Transverse colon (tissue), 4 donors: ENCODE results near the gene GGACT. TPM values are rescaled to one million over a fixed set of nuclear protein-coding genes. Genes with fewer than 3 reads are reported as not detected.

Experiments
- DNase-seq: peaks from one replicate; pipeline ENCODE4 v3.0.0-alpha.2; 2019
- H3K27ac ChIP-seq, 4 donors: fragments of 200-600 bp; sonication (generic); 2 replicates each; pipeline ENCODE4 v1.5.1; 2016 to 2018; ENCODE audit warnings: inconsistent platforms in 4 of 4
- H3K27me3 ChIP-seq: fragments of 200-600 bp; sonication (generic); 2 replicates; pipeline ENCODE4 v1.5.1; 2017; ENCODE audit warnings: inconsistent platforms
- H3K36me3 ChIP-seq, 4 donors: fragments of 200-600 bp; sonication (generic); 2 replicates each; pipeline ENCODE4 v1.5.1; 2017 to 2019; ENCODE audit warnings: inconsistent platforms in 4 of 4
- H3K4me1 ChIP-seq, 4 donors: fragments of 200-600 bp; sonication (generic); 2 replicates each; pipeline ENCODE4 v1.5.1; 2017 to 2020; ENCODE audit warnings: inconsistent platforms in 4 of 4
- H3K4me3 ChIP-seq, 4 donors: fragments of 200-600 bp; sonication (generic); 1 replicate in 1 of 4; 2 replicates in 3 of 4; pipeline versions ENCODE4 v1.5.1 to v1.6.1; 2017 to 2019; ENCODE audit warnings: inconsistent platforms in 4 of 4
- H3K9me3 ChIP-seq, 2 donors: fragments of 200-600 bp; sonication (generic); 2 replicates each; pipeline ENCODE4 v1.5.1; 2017 to 2019; ENCODE audit warnings: inconsistent platforms in 2 of 2
- CTCF ChIP-seq, 5 experiments: fragments of 200-600 bp in 3 of 5; fragments of 450-650 bp in 2 of 5; sonication (generic) in 3 of 5; IDR thresholded peaks; 1 replicate in 2 of 5; 2 replicates in 3 of 5; pipeline ENCODE4 v1.5.1; 2016 to 2017; ENCODE audit warnings: antibody characterized with exemption in 5 of 5, inconsistent platforms in 3 of 5, mild to moderate bottlenecking in 2 of 5, moderate library complexity in 1 of 5
- EP300 ChIP-seq: sonication (generic); formaldehyde crosslinking; IDR thresholded peaks from one replicate; pipeline ENCODE4 v1.6.1; 2017; ENCODE audit warnings: antibody characterized with exemption, low read depth
- POLR2A ChIP-seq: fragments of 450-650 bp; IDR thresholded peaks from one replicate; pipeline ENCODE4 v1.6.1; 2016; ENCODE audit warnings: antibody characterized with exemption, mild to moderate bottlenecking, moderate library complexity
- POLR2AphosphoS5 ChIP-seq, 3 donors: sonication (generic); formaldehyde crosslinking; IDR thresholded peaks; one replicate each; pipeline ENCODE4 v1.6.1; 2016; ENCODE audit warnings: antibody characterized with exemption in 3 of 3
- WGBS, 2 donors: methylation state at CpG; one replicate each; pipeline ENCODE4 v1.1.5; 2018; ENCODE audit warnings: low coverage in 1 of 2; 5-methylcytosine and 5-hydroxymethylcytosine counted together
- in situ Hi-C, 4 donors: fragments of 200-750 bp; cut with MboI; loops; one replicate each; pipeline versions ENCODE4 v1.15.0 to v1.15.1; 2017; ENCODE audit warnings: low sequenced_read_pairs in 3 of 4, low pct_ligation_motif_present in 1 of 4, low pct_unique_long_range_greater_than_20kb in 1 of 4
- intact Hi-C: fragments of 100-400 bp; cut with DNase I; formaldehyde crosslinking; loops from one replicate; pipeline ENCODE4 v1.15.1; 2023; ENCODE audit warnings: low total_unique reads
- total RNA-seq, 4 donors: library from RNA; depleted of rRNA; stranded (reverse); fragments of >200 nt; gene quantifications; one replicate each; pipeline ENCODE4 v1.1.0, GENCODE V29; 2016

The GGACT gene
- total RNA-seq, 4 donors from 2014 or later: 6.4 to 9.2 (median 8.8) TPM; not detected in 1

DNA sequence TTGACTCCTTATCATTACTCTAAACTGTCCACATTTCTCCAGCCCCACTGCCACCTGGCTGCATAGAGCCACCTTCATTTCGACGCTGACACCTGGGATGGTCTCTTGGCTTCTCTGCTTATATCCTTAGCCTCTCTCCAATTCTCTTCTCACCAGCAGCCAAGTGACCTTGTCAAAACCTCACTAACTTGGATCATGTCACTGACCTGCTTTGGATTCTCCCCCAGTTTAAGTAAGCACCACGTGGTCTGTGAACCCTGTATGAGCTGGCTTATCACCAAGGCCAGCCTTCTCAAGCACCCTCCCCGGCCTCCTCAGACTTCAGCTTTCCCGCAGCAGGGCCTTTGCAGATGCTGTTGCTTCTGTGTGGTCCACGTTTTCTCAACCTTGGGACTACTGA, 12.3 kb upstream of the GGACT start:
- Histone ChIP-seq H3K9me3 (no peaks in the 10 kb centered on the region), H3K27me3 (no peaks in the 10 kb centered on the region), H3K4me3 (no peak overlapping the region), H3K36me3 (no peaks in the 10 kb centered on the region), H3K27ac (no peak overlapping the region), H3K4me1 (no peaks in the 10 kb centered on the region)
- in situ Hi-C loops: no loop called here
- 60 to 62% methylated on average over 6 of the region's 6 CpGs for WGBS, 2 donors
- intact Hi-C loops: no loop called here
- no peak for DNase-seq
- TF ChIP-seq CTCF (IDR thresholded peaks at IDR 0.05) (no peak), EP300 (no peak), POLR2A (no peak), POLR2AphosphoS5 (IDR thresholded peaks at IDR 0.05) (no peak)

DNA sequence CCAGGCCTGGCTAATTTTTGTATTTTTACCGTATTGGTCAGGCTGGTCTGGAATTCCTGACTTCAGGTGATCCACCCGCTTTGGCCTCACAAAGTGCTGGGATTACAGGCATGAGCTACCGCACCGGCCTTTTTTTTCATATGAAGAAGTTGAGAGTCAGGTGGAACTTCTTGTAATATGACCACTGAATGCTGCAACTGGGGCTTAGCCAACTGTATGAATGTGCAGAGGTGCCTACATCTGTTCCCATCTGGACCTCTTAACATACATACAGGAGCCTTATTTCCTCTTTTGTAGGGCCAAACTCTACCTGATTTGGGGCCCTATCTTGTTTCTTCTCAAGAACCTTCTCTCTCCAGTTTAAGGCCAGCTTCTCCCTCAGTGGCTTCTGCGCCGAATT, 11.9 kb upstream of the GGACT start:
- Histone ChIP-seq H3K36me3 (no peaks in the 10 kb centered on the region), H3K4me1 (no peaks in the 10 kb centered on the region), H3K9me3 (no peaks in the 10 kb centered on the region), H3K4me3 (no peak overlapping the region), H3K27ac (no peak overlapping the region), H3K27me3 (no peaks in the 10 kb centered on the region)
- TF ChIP-seq POLR2AphosphoS5 (IDR thresholded peaks at IDR 0.05) (no peak), POLR2A (no peak), CTCF (IDR thresholded peaks at IDR 0.05) (no peak), EP300 (no peak)
- in situ Hi-C loops: no loop called here
- intact Hi-C loops: no loop called here
- 95 to 96% methylated on average over 6 of the region's 6 CpGs for WGBS, 2 donors
- no peak for DNase-seq

DNA sequence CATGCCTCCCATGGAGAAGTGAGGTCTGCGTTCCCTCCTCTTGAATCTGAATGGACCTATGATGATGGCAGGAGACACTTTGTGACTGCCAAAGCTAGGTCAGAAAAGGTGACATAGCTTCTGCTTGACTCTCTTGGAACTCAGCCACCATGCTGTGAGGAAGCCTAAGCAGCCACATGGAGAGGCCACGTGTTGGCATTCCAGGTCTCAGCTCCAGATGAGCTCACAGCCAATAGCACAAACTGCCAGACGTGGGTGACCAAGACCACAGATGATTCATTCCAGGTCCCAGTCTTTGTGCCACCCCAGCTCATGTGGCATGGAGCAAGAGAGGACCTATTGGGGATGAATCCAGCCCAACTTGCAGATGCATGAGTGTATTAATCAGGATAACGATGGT, 8.7 kb upstream of the GGACT start:
- H3K4me1 ChIP-seq: no peaks in the 10 kb centered on the region
- no peak overlapping the region for H3K27ac ChIP-seq
- no peaks in the 10 kb centered on the region for H3K27me3 ChIP-seq
- H3K9me3 ChIP-seq: no peaks in the 10 kb centered on the region
- no peaks in the 10 kb centered on the region for H3K36me3 ChIP-seq
- TF ChIP-seq CTCF (IDR thresholded peaks at IDR 0.05): no peak
- TF ChIP-seq POLR2A: no peak
- no peak for TF ChIP-seq EP300
- no peak for TF ChIP-seq POLR2AphosphoS5 (IDR thresholded peaks at IDR 0.05)
- in situ Hi-C loops: no loop called here
- intact Hi-C loops: no loop called here
- no peak for DNase-seq
- no peak overlapping the region for H3K4me3 ChIP-seq
- 89 to 100% methylated on average over 1 to 4 of the region's 4 CpGs for WGBS, 2 donors

DNA sequence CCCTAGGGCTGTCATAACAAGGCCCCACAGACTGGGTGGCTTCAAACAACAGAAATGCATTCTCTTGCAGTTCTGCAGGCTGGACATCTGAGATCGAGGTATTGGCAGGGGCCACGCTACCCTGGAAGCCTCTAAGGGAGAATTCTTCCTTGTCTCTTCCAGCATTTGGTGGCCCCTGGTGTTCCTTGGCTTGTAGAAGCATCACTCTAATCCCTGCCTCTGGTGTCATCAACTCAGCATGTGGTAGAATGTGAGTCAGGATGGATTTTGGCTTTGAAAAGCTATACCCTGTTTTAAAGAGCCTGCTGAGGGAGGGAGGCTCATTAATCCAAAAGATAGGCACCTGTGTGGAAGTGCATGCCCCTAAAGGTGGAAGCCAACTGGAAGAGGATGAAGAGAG, 7.9 kb upstream of the GGACT start:
- no peak for DNase-seq
- H3K27me3 ChIP-seq: no peaks in the 10 kb centered on the region
- in situ Hi-C loops: no loop called here
- H3K36me3 ChIP-seq: no peaks in the 10 kb centered on the region
- no peaks in the 10 kb centered on the region for H3K4me1 ChIP-seq
- intact Hi-C loops: no loop called here
- H3K27ac ChIP-seq: no peak overlapping the region
- no peaks in the 10 kb centered on the region for H3K9me3 ChIP-seq
- no peak overlapping the region for H3K4me3 ChIP-seq
- WGBS, 2 donors: 98% methylated on average over 2 of the region's 2 CpGs; no CpG with 5 or more reads in 1 of the 2 donors
- TF ChIP-seq POLR2A (no peak), EP300 (no peak), POLR2AphosphoS5 (IDR thresholded peaks at IDR 0.05) (no peak), CTCF (IDR thresholded peaks at IDR 0.05) (no peak)
